Measurements from ENCODE around the gene MYOG. TPM values are rescaled to one million over a fixed set of nuclear protein-coding genes. Genes with fewer than 3 reads are reported as not detected.

The MYOG gene
- total and polyA plus RNA-seq, 2 of the 4 experiments (the other 2 are of a cell fraction): not detected

DNA sequence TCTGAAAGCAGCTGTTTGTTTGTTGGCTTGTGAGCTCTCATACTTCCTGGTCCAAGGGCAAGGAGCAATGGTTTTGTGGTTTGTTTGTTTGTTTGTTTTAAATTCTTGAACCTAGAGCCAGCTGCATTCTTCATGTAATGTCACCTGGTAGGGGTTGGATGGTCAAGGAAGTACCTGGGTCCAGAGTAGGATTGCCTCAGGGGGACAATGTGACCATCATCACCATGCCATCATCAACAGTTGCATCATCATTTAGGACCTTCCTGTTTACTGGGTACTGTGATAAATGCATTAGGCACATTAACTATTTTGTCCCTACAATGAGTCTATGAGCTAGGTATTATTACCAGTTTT lies 14.7 kb upstream of the MYOG start:
- Histone ChIP-seq H2AFZ (replicated peaks; ENCODE audit: low read length, poor library complexity) (no peak overlapping the region), H3K9me1 (ENCODE audit: insufficient read depth, low read length) (no peaks in the 10 kb centered on the region), H3K4me1 (ENCODE audit: control insufficient read depth, insufficient read depth, low read length) (no peaks in the 10 kb centered on the region), H3K18ac (ENCODE audit: low read depth, low read length) (no peak overlapping the region), H3K9me3 (ENCODE audit: control insufficient read depth, insufficient read depth, low read length) (peaks cover 2% of the 10 kb centered on the region; the same call in 1 of the 2 replicates), H4K8ac (ENCODE audit: low read depth in 2 of 2, low read length in 2 of 2) (no peak overlapping the region), H2AK9ac (replicated peaks; ENCODE audit: low read depth, low read length, poor library complexity) (no peak overlapping the region), H3K4ac (ENCODE audit: low read depth, low read length) (no peak overlapping the region), H3K23ac (ENCODE audit: low read depth, low read length) (no peak overlapping the region), H3K56ac (ENCODE audit: extremely low read depth, insufficient read depth, low read length) (no peak overlapping the region), H2BK5ac (ENCODE audit: low read depth, low read length, poor library complexity, severe bottlenecking) (no peak overlapping the region), H3K27ac (ENCODE audit: insufficient read depth, low read length) (no peak overlapping the region), H3K14ac (replicated peaks; ENCODE audit: low read depth, low read length) (no peak overlapping the region), H3K79me1 (ENCODE audit: low read depth in 1 of 2, low read length in 2 of 2) (no peaks in the 10 kb centered on the region), H2AK5ac (ENCODE audit: low read depth, low read length) (no peak overlapping the region), H4K91ac (ENCODE audit: insufficient read depth, low read depth, low read length) (no peak overlapping the region), H2BK120ac (ENCODE audit: low read depth, low read length) (no peak overlapping the region), H3K4me2 (ENCODE audit: low read depth, low read length) (no peak overlapping the region), H3K36me3 (ENCODE audit: control insufficient read depth, insufficient read depth, low read length) (no peaks in the 10 kb centered on the region), H3K4me3 (ENCODE audit: insufficient read depth, low read depth, low read length) (no peak overlapping the region), H2BK20ac (ENCODE audit: low read depth, low read length) (no peak overlapping the region), H3K27me3 (ENCODE audit: control insufficient read depth, insufficient read depth, low read length) (peaks cover 54% of the 10 kb centered on the region), H4K5ac (ENCODE audit: low read depth, low read length) (no peak overlapping the region), H3K9ac (ENCODE audit: low read depth, low read length) (no peak overlapping the region), H2BK15ac (ENCODE audit: low read depth, low read length) (no peak overlapping the region), H4K20me1 (ENCODE audit: insufficient read depth, low read length) (no peaks in the 10 kb centered on the region)
- intact Hi-C loops (cut with micrococcal nuclease): no loop called here
- dilution Hi-C loops (cut with HindIII; ENCODE audit: low sequenced_read_pairs, unreplicated experiment): no loop called here
- TF ChIP-seq FOS (IDR thresholded peaks at IDR 0.05; ENCODE audit: low read depth, low read length) (no peak), CEBPB (IDR thresholded peaks at IDR 0.05; ENCODE audit: low read depth, low read length) (peak; percentile 51; the same call in 1 of the 2 replicates), POLR2A (IDR thresholded peaks at IDR 0.05; ENCODE audit: low read depth, low read length) (no peak), RAD21 (IDR thresholded peaks at IDR 0.05; ENCODE audit: low read length) (no peak)
- ChIA-PET CTCF (no interaction called here), POLR2A (ENCODE audit: unreplicated experiment) (no interaction called here)
- DNase-seq: no peak
- ATAC-seq (ENCODE audit: low read depth): no peak
- in situ Hi-C loops (cut with MboI; ENCODE audit: low sequenced_read_pairs): no loop called here
- no TSS peak for BruUV-seq (replicated peaks)

All from IMR-90 (cell line).